RWPE1 (cell line): Measurements from ENCODE around the gene OR2L2.

ENCODE experiments used
- CTCF ChIA-PET: fragments of 350-600 bp; sonication (Branson Sonifier 250); formaldehyde crosslinking; extraction: SDS; loops from one replicate; lab custom pipeline; 2021; lab: Yijun Ruan, JAX
- POLR2A ChIA-PET: fragments of 400-600 bp; formaldehyde crosslinking; extraction: SDS; loops from one replicate; lab custom pipeline; 2020; ENCODE audit warnings: antibody characterized with exemption; ENCODE audit not compliant: low non-redundant PET; lab: Yijun Ruan, JAX
- DNase-seq: peaks from one replicate; pipeline ENCODE4 v3.0.0; 2012; ENCODE audit warnings: low spot score
- H3K27ac ChIP-seq: fragments of 450-650 bp; 2 replicates; pipeline ENCODE4 v1.5.1; 2017
- CTCF ChIP-seq: fragments of 450-650 bp; conservative IDR thresholded peaks from 2 replicates; pipeline ENCODE4 v1.5.1; 2017; ENCODE audit warnings: low read depth, mild to moderate bottlenecking

The OR2L2 gene

GRCh38 chr1:248029770-248030169 is at the start of gene OR2L2:
TSS of gene OR2L2 (plus strand) at chr1:248030070. CDS start at chr1:248038268, 8,198 bp downstream.
- POLR2A ChIA-PET = no interaction called here
- no peak within 1 kb of the TSS for H3K27ac ChIP-seq

GRCh38 chr1:247992986-247993385 is 36.9 kb upstream of the OR2L2 start:
- no peak for DNase-seq
- ChIA-PET POLR2A (no interaction called here), CTCF (no interaction called here)
- H3K27ac ChIP-seq = no peak overlapping the region
- TF ChIP-seq CTCF = no peak

More at GRCh38 chr1:248029770-248030169, at the start of gene OR2L2:
- CTCF ChIA-PET = no interaction called here
- no peak for DNase-seq
- no peak for TF ChIP-seq CTCF

GRCh38 chr1:247998811-247999210 is 31.1 kb upstream of the OR2L2 start:
- no peak for TF ChIP-seq CTCF
- ChIA-PET POLR2A (no interaction called here), CTCF (no interaction called here)
- no peak overlapping the region for H3K27ac ChIP-seq
- DNase-seq = no peak

- ChIA-PET POLR2A (no interaction called here), CTCF (no interaction called here)
- no peak overlapping the region for H3K27ac ChIP-seq
- no peak for TF ChIP-seq CTCF
- DNase-seq = no peak
Observed at GRCh38 chr1:248000169-248000568, 29.7 kb upstream of the OR2L2 start.

- H3K27ac ChIP-seq = no peak overlapping the region
- POLR2A ChIA-PET = no interaction called here
- CTCF ChIA-PET = no interaction called here
- no peak for DNase-seq
- no peak for TF ChIP-seq CTCF
Observed at GRCh38 chr1:248007778-248008177, 22.1 kb upstream of the OR2L2 start.

GRCh38 chr1:248009681-248010080 is 20.2 kb upstream of the OR2L2 start:
- no peak for DNase-seq
- ChIA-PET POLR2A (no interaction called here), CTCF (no interaction called here)
- no peak for TF ChIP-seq CTCF
- no peak overlapping the region for H3K27ac ChIP-seq
